ENCODE results near the gene TRMT112.

- TF ChIP-seq YY1 (IDR thresholded peaks at IDR 0.05; ENCODE audit: low read depth) (no peak), CREB1 (IDR thresholded peaks at IDR 0.05; ENCODE audit: low read depth) (no peak), USF1 (IDR thresholded peaks at IDR 0.05) (no peak), REST (IDR thresholded peaks at IDR 0.05; ENCODE audit: low read depth) (no peak), EP300 (IDR thresholded peaks at IDR 0.05; ENCODE audit: borderline replicate concordance) (no peak), RAD21 (IDR thresholded peaks at IDR 0.05; ENCODE audit: low read depth) (no peak), CEBPB (IDR thresholded peaks at IDR 0.05) (no peak), MAX (IDR thresholded peaks at IDR 0.05) (no peak), FOXM1 (IDR thresholded peaks at IDR 0.05; ENCODE audit: borderline replicate concordance, low read depth) (no peak), NFIC (IDR thresholded peaks at IDR 0.05) (no peak), TEAD4 (IDR thresholded peaks at IDR 0.05) (no peak), EGR1 (IDR thresholded peaks at IDR 0.05) (no peak), TAF1 (IDR thresholded peaks at IDR 0.05; ENCODE audit: low read depth) (no peak)
These were observed 3.7 kb downstream of the TRMT112 start for GRCh38 chr11:64313491-64314145.

Data from Ishikawa (cell line).